ENCODE results near the gene ZNF835.

ZNF835 gene

DNA sequence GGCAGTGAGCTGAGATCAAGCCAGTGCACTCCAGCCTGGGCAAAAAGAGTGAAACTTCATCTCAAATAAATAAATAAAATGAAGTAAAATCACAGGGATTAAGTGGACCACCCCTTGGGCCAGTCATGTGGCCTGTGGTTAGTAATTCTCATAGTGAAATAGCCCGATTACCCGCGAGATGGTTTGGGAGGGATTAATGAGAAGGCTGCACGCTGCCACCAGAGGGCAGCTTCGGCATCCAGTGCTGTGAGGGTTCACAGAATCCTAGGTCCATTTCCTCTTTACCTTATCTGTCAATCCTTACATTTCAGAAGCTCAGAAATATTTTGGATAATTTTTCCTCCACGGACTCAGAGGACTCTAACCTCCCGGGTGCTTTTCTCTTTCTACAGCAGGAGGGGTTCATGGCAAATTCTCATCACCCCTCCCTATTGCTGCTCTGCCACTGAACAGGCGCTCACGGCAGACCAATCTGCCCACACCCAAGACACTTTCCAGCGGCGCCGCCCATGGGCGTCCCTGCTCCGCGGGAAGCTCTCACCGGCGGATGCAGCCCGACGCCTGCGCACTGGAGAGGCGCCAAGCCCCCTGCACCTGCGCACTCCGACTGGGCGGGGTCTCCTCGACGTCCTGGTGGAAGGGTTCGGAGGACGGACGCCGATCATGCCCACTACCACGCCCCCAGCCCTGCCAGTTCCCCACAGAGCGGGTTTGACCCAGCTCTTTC, 11.0 kb downstream of the ZNF835 start:
- DNase-seq, result no peak

DNA sequence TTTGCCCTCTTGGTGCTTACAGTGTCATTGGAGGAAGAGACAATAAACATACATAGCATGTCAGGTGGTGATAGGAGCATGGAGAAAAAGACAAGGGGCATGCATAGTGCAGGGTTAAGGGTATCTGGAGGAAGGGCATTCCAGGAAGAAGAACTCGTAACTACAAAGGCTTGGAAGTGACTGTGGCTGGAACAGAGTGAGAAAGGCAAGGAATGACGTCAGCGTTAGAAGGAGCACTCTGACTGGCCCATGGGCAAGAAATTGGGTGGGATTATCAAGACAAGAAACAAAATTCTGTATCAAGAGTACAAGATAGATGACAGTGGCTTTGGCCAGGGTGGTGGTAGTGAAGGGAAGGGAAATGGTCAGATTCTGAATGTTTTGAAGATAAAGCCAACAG, 17.4 kb downstream of the ZNF835 start:
- DNase-seq, result no peak

DNA sequence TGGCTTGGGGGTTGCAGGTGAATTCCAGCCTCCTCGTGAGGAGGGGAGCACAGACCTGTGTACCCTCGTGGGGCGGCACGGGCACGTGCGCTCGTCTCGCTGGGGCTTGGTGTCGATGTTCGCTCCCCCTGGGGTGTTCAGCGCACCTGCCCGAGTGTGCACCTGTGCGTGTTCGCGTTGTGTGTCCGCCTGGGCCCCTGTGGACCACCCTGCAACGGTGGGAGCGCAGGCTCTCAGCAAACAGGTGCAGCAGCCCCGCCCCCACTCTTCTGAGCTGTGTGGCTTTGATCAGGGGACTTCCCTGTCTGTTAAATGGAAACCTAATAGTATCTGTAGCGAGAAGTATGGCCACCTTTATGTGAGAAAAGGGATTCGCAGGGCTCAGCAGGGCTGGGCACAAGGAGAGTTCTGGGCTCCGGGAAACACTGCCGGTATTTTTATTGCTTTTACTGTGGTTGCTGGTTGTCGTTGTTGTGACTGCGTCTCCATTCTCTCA, 28.0 kb downstream of the ZNF835 start:
- DNase-seq, result no peak

DNA sequence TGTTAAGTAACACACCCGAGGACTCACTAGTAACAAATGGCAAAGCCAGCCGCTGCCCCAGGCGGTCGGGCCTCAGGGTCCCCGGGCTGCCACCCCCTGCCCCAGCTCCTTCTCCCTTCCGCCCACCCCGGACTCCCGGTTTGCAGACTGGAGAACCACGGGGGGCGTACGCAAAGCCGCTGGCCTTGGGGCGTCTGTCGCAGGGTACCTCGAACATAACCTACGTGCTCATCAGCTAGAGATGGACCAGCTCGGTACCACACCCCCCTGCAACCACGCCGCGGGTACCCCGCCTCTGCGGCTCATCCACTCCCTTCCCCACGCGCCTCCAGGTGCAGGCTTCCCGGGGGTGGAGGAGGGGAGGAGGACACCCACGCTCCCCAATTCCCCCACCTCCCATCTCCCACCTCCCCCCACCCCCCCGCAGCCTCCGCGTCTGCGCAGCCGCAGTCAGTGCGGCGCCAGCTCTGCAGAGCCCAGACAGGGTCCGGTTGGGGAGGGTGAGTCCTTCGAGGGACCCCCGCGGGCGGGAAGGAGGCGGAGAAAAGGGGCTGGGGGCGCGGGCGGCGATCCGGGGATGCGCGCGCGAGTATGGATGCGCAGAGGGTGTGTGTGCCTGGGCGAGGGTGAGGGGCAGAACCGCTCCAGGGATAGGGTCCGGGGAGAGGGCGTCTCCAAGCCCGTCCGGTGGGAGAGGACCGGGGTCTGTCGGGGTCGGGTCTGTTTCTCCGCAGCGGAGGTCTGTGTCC, 28.7 kb downstream of the ZNF835 start, which contains the start of gene SMIM17:
SMIM17 (plus strand) TSS at position 449 of the 749 bp plus-strand sequence. CDS start 2,509 bp downstream, outside the sequence.
- DNase-seq, result no peak

DNA sequence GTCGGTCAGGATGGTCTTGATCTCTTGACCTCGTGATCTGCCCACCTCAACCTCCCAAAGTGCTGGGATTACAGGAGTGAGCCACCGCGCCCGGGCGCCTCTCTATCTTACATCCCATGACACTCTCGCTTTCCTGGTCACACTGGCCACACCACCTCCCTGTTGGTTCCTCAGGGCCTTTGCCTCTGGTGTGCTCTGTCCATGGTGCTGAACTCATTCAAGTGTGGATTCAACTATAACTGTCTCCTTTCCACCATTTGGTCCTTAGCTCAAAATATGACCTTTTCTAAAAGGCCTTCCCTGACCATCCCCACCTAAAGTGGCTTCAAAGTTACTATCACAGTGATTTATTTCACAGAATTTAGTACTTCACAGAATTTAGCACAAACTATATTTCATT, 32.3 kb downstream of the ZNF835 start:
- DNase-seq, result no peak

DNA sequence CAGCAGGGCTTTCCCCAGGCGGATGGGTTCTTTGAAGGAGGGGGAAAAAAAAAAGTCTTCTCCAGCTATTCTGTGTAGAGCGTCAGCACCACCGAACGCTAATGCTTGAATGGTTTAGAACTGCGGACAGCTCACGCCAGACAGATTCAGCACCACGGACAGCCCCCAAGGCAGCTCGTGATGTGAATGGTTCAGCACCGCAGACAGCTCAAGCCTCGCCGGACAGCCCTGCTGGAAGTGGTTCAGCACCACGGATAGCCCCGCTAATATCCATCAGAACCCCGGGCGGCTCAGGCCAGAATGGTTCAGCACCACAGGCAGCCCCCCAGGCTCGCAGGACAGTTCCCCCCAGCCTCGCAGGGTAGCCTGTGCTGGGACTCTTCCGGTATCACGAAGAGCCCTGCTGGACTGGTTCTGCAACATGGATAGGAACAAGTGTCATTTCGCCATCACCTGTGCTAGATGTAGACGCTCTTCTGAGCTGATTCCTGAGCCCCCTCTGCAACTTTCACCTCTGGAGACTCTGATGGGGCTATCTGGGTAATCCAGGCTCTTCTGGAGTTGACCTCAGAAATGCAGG, 33.5 kb downstream of the ZNF835 start:
- DNase-seq, result no peak

DNA sequence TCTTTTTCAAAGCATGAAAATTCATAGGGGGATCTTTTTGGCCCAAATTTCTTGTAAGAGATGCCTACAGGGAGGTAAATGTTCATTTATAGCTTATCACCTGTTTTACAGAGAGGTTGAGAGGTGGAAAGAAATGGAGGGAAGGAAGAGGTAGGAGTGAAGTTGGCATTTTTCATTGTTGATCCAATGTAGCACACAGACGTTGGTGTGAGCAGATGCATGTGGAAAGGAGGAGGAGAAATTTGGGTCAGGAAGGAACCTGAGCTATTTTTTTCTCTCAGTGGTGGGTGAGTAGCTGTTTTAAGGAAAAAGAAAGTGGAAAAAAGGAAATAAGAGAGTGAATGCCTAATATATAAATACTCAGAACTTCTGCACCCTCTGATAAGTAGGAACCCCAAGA, 38.5 kb downstream of the ZNF835 start:
- no peak for DNase-seq

DNA sequence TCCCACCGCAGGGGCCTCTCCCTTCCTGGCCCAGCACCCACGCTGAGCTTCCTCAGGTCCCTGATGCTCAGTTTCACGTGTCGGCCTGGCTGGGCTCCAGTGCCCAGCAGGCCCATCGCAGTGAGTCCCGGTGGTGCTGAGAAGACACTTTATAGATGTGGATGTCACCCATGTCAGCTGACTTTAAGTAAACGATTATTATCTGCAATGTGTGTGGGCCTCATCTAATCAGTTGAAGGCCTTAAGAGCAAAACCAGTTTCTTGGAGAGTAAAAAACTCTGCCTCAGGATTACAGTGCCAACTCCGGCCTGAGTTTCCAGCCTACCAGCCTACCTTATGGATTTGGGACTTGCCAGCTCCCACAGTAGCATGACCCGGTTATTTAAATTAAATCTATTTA, 45.8 kb downstream of the ZNF835 start:
- DNase-seq, result no peak

DNA sequence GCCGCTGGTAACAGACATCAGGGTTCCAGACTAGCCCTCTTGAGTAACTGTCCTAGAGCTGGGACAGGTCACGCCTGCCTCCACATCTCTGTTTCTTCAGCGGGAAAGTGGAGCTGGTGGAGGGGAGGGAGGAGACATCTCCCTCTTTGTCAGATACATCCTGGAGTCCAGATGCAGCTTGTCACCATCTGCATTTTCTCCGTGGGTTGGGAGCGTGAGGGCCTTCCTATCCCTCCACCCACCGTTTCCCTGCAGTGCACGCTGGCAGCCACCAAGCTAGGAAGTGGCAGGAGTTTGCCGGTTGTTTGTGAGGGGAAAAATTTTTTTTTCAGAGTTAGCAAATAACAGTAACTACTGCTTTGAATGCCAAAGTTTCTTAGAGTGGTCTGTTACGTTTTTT, 48.6 kb downstream of the ZNF835 start:
- no peak for DNase-seq

DNA sequence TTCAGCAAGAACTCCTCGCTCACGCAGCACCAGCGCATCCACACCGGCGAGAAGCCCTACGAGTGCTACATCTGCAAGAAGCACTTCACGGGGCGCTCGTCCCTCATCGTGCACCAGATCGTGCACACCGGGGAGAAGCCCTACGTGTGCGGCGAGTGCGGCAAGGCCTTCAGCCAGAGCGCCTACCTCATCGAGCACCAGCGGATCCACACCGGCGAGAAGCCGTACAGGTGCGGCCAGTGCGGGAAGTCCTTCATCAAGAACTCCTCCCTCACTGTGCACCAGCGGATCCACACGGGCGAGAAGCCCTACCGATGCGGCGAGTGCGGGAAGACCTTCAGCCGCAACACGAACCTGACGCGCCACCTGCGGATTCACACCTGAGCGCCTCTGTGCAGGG, 49.2 kb downstream of the ZNF835 start:
- DNase-seq, result no peak

DNA sequence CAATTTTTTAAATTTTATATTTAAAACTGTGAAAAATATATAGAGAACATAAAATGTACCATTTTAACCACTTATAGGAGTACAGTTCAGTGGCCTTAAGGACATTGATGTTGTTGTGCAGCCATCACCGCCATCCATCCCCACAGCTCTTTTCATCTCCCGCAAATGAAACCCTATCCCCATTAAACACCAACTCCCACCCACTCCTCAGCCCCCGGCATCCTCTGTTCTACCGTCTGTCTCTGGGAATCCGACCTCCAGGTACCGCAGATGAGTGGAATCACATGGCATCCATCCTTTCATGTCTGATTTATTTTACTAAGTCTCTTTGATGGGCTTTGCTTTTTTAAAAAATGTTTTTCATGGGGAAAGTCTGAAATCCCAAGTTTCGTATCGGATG, 52.4 kb downstream of the ZNF835 start:
- no peak for DNase-seq

DNA sequence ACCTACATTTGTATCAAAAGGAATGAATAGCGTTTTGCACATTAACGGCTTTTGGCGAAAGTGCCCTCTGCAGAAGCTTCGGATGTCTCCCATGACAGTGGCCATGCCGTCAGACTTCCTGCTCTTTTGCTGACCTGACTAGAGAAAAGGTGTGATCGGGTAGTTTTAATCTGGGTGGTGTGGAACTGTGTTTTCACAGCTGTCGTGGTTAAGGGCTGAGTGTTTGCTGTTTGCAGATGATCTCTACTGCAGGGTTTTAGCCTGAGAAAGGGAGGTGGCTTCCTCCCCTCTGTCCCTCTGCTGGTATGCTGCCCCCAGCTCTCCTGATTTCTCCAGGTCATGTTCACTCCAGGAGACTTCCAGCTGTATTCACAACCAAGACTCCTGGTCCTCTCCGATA, 54.0 kb downstream of the ZNF835 start:
- no peak for DNase-seq

DNA sequence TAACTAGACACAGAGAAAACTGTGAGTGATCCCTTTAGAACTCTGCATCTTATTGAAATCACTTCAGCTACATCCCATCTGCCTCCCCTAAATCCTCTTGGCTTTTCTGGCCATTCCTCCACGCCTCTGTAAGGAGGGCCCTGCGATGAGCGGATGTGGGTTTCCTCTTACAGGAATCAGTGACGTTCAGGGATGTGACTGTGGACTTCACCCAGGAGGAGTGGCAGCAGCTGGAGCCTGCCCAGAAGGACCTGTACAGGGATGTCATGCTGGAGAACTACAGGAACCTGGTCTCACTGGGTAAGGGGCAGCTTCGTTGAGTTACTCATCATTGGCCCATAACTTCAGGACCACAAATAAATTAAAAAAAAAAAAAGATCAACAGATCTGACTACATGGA, 57.9 kb downstream of the ZNF835 start:
- DNase-seq, result no peak

DNA sequence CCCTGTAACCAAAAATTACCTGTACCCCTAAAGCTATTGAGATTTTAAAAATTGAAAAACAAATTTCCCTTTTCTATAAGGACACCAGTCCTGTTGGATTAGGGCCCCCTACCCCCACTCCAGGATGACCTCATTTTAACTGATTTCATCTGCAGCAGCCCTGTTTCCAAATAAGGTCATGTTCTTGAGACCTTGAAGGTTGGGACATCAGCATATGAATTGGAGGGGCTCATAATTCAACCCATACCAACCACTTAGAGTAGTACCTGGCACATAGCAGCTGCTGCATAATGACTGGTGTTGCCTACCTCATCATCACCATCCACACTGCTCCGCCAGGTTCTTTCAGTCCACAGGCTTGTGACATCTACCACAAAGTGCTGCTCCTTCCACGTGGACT, 58.8 kb downstream of the ZNF835 start:
- DNase-seq, result no peak

Measured in activated CD4-positive, alpha-beta T cell treated with anti-CD3 and anti-CD28 coated beads, Interleukin-2, amount 50 U/mL, for 4 hours (primary cell).